Mesodermal cell (in vitro differentiated cells): ENCODE measurements around the gene SEMA4C. TPM values are rescaled to one million over a fixed set of nuclear protein-coding genes. Genes with fewer than 3 reads are reported as not detected.

Source experiments
- H3K27ac ChIP-seq: 2 replicates; pipeline ENCODE4 v1.7.0; 2013; ENCODE audit warnings: mild to moderate bottlenecking, low read depth, low read length, moderate library complexity; ENCODE audit not compliant: severe bottlenecking
- H3K36me3 ChIP-seq: 2 replicates; pipeline ENCODE4 v1.7.1; 2013; ENCODE audit warnings: mild to moderate bottlenecking, low read length, moderate library complexity; ENCODE audit not compliant: control insufficient read depth, insufficient read depth
- H3K4me1 ChIP-seq: one replicate; pipeline ENCODE4 v1.7.1; 2013; ENCODE audit warnings: mild to moderate bottlenecking, low read length; ENCODE audit not compliant: insufficient read depth, control insufficient read depth, poor library complexity, severe bottlenecking
- H3K4me3 ChIP-seq: 2 replicates; pipeline ENCODE4 v1.7.0; 2013; ENCODE audit warnings: low read length, control low read depth, mild to moderate bottlenecking; ENCODE audit not compliant: insufficient read depth, poor library complexity, severe bottlenecking; ENCODE audit errors: extremely low read depth
- H3K9me3 ChIP-seq: 2 replicates; pipeline ENCODE4 v1.7.1; 2013; ENCODE audit warnings: mild to moderate bottlenecking, low read length, moderate library complexity; ENCODE audit not compliant: control insufficient read depth
- WGBS, 2 experiments: methylation state at CpG; one replicate each; pipeline ENCODE4 v1.1.5; 2013; ENCODE audit warnings: missing lambda C conversion rate in 2 of 2; ENCODE audit not compliant: insufficient coverage in 2 of 2; 5-methylcytosine and 5-hydroxymethylcytosine counted together
- polyA plus RNA-seq, 2 experiments: library from polyadenylated mRNA; stranded (reverse); fragments of 50-300 nt; gene quantifications; one replicate each; pipeline ENCODE4 v1.2.3, GENCODE V29; 2013

The SEMA4C gene, protein sequence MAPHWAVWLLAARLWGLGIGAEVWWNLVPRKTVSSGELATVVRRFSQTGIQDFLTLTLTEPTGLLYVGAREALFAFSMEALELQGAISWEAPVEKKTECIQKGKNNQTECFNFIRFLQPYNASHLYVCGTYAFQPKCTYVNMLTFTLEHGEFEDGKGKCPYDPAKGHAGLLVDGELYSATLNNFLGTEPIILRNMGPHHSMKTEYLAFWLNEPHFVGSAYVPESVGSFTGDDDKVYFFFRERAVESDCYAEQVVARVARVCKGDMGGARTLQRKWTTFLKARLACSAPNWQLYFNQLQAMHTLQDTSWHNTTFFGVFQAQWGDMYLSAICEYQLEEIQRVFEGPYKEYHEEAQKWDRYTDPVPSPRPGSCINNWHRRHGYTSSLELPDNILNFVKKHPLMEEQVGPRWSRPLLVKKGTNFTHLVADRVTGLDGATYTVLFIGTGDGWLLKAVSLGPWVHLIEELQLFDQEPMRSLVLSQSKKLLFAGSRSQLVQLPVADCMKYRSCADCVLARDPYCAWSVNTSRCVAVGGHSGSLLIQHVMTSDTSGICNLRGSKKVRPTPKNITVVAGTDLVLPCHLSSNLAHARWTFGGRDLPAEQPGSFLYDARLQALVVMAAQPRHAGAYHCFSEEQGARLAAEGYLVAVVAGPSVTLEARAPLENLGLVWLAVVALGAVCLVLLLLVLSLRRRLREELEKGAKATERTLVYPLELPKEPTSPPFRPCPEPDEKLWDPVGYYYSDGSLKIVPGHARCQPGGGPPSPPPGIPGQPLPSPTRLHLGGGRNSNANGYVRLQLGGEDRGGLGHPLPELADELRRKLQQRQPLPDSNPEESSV
- 113 TPM for polyA plus RNA-seq (2013, experiment 1 of 2)
- 80.1 TPM for polyA plus RNA-seq (2013, experiment 2 of 2)

DNA sequence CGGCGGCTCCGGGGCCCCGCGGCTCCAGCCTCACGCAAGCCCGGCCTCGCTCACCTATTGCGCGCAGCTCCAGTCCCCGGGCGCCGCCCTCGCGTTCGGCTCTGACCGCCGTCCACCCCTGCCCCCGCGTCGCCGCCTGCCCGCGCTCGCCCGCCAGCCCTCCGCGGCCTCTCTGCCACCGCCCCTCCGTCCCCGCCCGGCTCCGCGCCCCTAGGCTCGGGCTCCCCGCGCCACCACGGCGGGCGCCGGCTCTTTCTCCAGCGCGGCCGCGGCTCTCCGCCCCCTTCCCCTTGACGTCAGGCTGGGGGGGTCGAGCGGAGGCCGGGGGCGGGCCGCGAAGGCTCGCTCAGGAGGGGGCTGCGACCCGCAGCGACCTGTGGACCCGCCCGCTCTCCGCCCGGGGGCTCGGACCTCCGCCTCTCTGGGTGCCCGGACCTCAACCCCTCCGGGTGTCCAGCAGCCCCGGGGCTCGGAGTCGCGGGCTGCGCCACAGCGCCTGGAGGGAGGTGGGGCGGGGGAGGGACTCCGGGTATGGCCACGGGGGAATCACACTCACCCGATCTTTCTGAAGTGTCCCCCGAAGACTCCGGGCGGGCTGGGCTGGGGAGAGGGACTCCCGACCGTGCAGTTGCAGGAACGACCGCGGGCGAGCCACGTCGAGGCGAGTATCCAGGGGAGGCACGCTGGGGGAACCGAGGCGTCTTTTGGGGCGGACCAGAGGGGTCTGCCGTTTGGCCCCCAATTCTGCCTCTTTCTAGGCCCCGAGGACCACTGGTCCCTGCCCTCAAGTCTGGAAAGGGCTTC is at the start of gene SEMA4C:
TSS of gene SEMA4C (minus strand) at position 259 of the 804 bp plus-strand sequence. CDS start 2,194 bp downstream, outside the sequence.
- WGBS, 2 experiments = 1 to 2% methylated on average over 67 to 76 of the region's 93 CpGs
- Histone ChIP-seq H3K4me1 (peaks cover 40% of the 10 kb centered on the region), H3K36me3 (peaks cover 28% of the 10 kb centered on the region), H3K27ac (peak within 1 kb of the TSS; percentile 95), H3K4me3 (peak within 1 kb of the TSS; percentile 90), H3K9me3 (no peaks in the 10 kb centered on the region)

DNA sequence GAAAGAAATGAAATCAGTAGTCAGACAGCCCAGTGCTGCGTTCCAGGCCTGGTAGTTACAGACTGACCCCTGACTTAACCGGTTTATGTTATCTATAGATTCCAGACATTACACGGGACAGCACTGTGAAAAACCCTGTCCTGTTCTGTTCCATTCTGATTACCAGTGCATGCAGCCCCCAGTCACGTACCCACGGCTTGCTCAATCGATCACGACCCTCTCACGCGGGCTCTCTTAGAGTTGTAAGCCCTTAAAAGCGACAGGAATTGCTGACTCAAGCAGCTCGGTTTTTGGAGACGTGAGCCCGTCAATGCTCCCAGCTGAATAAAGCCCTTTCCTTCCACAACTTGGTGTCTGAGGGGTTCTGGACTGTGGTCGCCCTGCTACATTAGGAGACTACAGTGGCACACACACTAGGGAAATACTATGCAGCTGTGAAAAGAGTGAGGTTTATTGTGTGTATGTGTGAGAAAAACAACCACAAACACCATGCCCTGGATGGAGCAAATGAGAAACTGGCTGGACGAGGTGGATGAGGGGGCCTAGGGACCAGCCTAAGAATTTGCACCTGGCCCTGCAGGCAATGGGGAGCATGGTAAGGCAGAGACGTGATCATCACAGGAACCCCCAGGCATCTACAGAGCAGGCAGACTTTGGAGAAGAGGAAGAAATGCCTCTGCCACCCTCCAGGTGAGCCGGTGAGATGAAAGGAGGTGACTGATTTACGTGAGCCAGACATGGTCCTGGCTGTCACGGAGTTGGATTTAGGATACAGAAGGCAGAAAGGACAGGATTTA is 49.1 kb upstream of the SEMA4C start:
- H3K4me1 ChIP-seq = no peaks in the 10 kb centered on the region
- no peaks in the 10 kb centered on the region for H3K36me3 ChIP-seq
- H3K4me3 ChIP-seq = no peak overlapping the region
- no peak overlapping the region for H3K27ac ChIP-seq
- H3K9me3 ChIP-seq = peaks cover 3% of the 10 kb centered on the region
- WGBS, 2 experiments = 88 to 95% methylated on average over 17 of the region's 19 CpGs

DNA sequence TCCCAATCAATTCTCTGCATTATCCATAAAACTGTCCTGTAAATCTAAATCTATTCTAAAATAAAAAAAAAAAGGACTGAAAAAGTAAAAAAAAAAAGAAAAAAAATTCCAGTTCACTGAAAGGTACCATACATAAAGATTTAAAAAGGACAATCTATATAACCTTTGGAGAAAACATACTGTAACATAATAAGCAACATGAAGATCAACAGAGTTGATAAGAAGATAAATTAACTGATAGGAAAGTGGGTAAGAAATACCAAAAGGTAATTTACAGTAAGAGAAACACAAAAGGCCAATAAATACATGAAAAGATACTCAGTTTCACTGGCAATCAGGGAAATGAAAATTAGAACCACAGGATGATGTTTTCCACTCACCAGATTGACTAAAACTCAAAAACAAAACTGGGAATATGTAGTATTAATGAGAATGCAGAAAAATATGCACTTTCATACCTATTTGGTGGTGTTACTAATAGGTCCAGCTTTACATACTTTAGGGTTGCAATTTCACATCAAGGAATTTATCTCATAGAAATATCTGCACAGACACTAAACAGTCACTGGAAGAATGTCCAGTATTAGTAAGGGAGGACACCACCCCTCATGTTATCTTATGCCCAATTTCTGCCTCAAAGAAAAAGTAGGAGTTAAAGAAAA is 48.3 kb upstream of the SEMA4C start:
- no peak overlapping the region for H3K4me3 ChIP-seq
- no peak overlapping the region for H3K27ac ChIP-seq

DNA sequence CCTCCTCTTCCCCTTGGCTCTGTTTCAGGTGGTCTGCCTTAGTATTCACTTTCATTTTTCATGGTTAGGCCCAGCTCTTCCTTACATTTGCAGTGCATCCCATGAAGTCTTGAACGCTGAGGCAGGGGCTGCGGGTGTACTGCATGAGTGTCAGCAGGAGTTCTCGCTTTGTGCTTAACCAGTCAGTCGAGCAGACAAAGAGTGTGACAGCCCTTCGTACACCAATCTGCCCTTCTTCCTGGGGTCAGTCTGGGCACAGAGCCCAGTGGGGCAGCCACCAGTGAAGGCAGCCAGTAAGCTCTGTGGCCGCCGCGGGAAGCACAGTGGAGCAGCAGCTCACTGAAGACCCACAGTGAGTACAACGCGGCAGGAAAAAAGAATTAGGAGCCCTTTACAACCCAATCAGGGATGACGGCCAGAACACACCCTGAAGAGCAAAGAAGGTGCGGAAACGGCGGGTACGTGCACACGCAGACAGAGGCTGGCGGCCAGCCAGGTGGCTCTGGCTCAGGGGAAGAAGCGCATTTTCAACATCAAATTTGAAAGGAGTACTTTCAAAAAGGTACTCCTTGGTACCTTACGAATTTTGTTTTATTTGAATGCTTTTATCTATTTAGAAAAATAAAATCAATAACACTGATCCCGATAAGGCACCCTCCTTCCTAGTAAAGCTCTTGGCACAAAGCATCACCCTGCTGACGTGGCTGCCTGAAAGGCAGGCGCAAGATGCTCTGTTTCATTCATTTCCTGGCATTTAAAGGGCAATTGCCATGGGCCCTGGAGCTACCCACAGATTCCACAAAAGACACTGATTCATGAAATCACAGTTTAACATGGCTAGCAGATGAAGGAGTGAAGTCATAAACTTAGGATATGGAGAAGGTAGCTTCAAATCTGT is 47.0 kb upstream of the SEMA4C start:
- Histone ChIP-seq H3K4me3 (no peak overlapping the region), H3K27ac (no peak overlapping the region), H3K4me1 (peaks cover 7% of the 10 kb centered on the region), H3K36me3 (no peaks in the 10 kb centered on the region), H3K9me3 (peaks cover 3% of the 10 kb centered on the region)
- WGBS, 2 experiments = 90 to 95% methylated on average over 16 of the region's 22 CpGs

More for the DNA sequence above, 48.3 kb upstream of the SEMA4C start:
- Histone ChIP-seq H3K4me1 (no peaks in the 10 kb centered on the region), H3K9me3 (peaks cover 3% of the 10 kb centered on the region), H3K36me3 (no peaks in the 10 kb centered on the region)

DNA sequence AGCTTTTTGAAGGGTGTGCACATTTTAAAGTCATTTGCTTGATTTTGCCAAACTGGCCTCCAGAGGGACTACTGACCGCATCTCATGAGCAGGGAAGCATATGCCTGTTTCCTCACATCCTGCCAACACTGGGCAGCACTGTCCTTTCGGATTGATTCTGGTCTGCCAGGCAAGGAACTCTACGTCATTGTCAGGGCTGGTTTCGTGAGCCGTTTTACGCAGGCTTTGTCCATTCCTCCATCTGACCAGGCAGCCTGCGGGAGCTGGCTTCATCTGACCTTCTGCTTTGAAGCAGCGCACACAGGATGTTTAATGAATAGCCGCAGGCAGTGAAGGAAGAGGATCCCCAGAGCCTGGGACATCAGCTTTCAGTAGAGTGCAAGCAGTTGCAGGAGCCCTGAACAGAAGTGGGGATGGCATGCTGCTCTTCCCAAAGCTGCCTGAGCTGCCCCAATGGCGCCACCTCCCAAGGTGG is 46.3 kb upstream of the SEMA4C start:
- Histone ChIP-seq H3K4me1 (peaks cover 7% of the 10 kb centered on the region), H3K9me3 (peaks cover 3% of the 10 kb centered on the region), H3K36me3 (no peaks in the 10 kb centered on the region), H3K27ac (no peak overlapping the region), H3K4me3 (no peak overlapping the region)
- WGBS, 2 experiments = 95% methylated on average over 10 of the region's 10 CpGs

DNA sequence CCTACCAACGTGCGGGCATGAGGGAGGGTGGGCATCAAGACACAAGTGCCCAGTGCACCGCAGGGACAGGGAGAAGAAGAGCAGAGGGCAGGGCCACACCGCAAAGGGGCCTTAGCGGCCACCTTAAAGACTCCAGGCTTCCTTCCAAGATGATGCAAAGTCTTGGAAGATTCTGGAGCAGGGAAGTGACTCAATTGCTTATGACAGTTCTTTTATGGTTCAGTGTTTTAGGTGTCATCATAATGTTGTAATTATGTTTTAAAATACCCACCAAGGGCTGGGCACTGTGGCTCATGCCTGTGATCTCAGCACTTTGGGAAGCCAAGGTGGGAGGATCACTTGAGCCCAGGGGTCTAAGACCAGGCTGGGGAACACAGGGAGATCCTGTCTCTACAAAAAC is 44.5 kb upstream of the SEMA4C start:
- peaks cover 3% of the 10 kb centered on the region for H3K9me3 ChIP-seq
- H3K4me3 ChIP-seq = no peak overlapping the region
- H3K36me3 ChIP-seq = no peaks in the 10 kb centered on the region
- peaks cover 7% of the 10 kb centered on the region for H3K4me1 ChIP-seq
- WGBS, 2 experiments = 84 to 89% methylated on average over 4 to 5 of the region's 5 CpGs
- H3K27ac ChIP-seq = no peak overlapping the region

DNA sequence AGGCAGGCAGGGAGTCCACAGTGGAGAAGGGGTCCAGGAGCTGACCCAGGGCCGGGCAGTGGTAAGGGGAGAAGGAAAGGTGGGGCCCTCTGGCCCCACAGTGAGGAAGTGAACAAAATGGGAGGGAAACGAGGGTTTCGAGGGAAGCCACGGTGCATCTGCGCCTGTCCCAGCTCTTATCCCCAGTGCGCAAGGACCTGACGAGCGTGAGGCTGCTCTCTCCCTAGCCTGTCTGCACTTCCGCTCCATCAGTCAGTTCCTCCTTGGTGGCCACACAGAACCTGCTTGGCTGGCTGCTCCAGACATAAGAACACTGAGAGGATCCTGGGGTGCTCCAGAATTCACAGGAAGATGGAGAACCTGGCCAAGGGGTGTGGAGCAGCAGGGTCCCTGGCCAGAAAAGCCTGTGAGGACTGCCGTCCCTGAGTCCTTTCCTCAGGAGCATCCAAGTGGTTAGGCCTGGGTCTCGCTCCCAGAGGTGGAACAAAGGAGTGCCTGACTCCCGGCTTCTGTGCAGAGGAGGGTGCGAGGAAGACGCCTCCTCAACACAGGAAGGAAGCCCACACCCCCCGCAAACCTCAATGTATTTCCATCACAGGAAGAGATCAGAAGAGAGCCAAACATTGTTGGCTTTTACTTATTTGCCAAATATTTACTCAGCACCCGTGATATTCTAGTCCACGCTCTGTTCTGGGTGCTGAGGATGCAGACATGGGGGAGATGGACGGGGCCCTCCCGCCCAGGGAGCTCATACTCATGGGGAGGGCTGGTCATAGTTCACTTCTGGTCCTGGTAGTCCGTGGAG is 43.7 kb upstream of the SEMA4C start:
- H3K4me3 ChIP-seq = no peak overlapping the region
- no peaks in the 10 kb centered on the region for H3K36me3 ChIP-seq
- H3K4me1 ChIP-seq = peaks cover 7% of the 10 kb centered on the region
- H3K27ac ChIP-seq = no peak overlapping the region
- H3K9me3 ChIP-seq = peaks cover 3% of the 10 kb centered on the region
- WGBS, 2 experiments = 92 to 95% methylated on average over 16 to 19 of the region's 20 CpGs

DNA sequence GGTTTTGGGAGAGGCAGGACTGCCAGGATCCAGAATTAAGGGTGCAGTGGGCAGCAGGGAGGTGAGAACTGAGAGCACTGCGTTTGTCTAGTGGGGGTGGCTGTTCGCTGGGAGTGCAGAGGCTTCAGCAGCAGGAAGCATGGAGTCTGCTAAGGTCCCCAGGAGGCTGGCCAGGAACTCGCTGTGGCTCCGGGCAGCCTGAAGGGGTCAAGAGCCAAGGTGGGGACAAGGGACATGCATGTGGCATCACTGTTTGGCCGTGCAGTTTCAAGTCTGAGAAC is 43.2 kb upstream of the SEMA4C start:
- no peaks in the 10 kb centered on the region for H3K36me3 ChIP-seq
- H3K4me3 ChIP-seq = no peak overlapping the region
- H3K4me1 ChIP-seq = peaks cover 7% of the 10 kb centered on the region
- no peak overlapping the region for H3K27ac ChIP-seq
- peaks cover 3% of the 10 kb centered on the region for H3K9me3 ChIP-seq
- 79 to 80% methylated on average over 5 of the region's 5 CpGs for WGBS, 2 experiments
